HG03469 (cell line): ENCODE results near the gene MIXL1.
"Not testable (repeated sequence)": the region's sequence is repeated elsewhere in the genome, so short reads cannot be mapped to it uniquely, and the experiment has no call there.

Experiments
- ATAC-seq: cut with Tn5 transposase; IDR thresholded peaks from one replicate; pipeline ENCODE4 v1.9.1; 2021; ENCODE audit warnings: mild to moderate bottlenecking, moderate library complexity, moderate number of reproducible peaks; ENCODE audit not compliant: unreplicated experiment

Gene MIXL1

GRCh38 chr1:226223157-226223785 lies at the start of gene MIXL1:
TSS of gene MIXL1 (plus strand) at chr1:226223664. CDS start at chr1:226223682, 18 bp downstream.
- peak; percentile 13 for ATAC-seq

- no peak for ATAC-seq
Measured at GRCh38 chr1:226176870-226177269, 46.6 kb upstream of the MIXL1 start.

GRCh38 chr1:226181996-226182714 lies 41.3 kb upstream of the MIXL1 start:
- ATAC-seq, result no peak

- no peak for ATAC-seq
Measured at GRCh38 chr1:226185141-226186036, 38.1 kb upstream of the MIXL1 start.

GRCh38 chr1:226186124-226187018 lies 37.1 kb upstream of the MIXL1 start, which contains the start of gene ACBD3:
TSS of gene ACBD3 (minus strand) at chr1:226186741. CDS start at chr1:226186675, 66 bp downstream.
- peak; percentile 75 for ATAC-seq

GRCh38 chr1:226187019-226187322 lies 36.5 kb upstream of the MIXL1 start:
- no peak for ATAC-seq

GRCh38 chr1:226187380-226187779 lies 36.1 kb upstream of the MIXL1 start:
- ATAC-seq, result no peak

- no peak for ATAC-seq
Measured at GRCh38 chr1:226195144-226195543, 28.3 kb upstream of the MIXL1 start.

GRCh38 chr1:226199971-226200370 lies 23.5 kb upstream of the MIXL1 start:
- no peak for ATAC-seq

GRCh38 chr1:226201029-226201593 lies 22.4 kb upstream of the MIXL1 start:
- no peak for ATAC-seq

- ATAC-seq, result no peak
Measured at GRCh38 chr1:226202246-226202645, 21.2 kb upstream of the MIXL1 start.

- ATAC-seq, result not testable (repeated sequence)
Measured at GRCh38 chr1:226202666-226203065, 20.8 kb upstream of the MIXL1 start.

- ATAC-seq, result no peak
Measured at GRCh38 chr1:226203240-226203639, 20.2 kb upstream of the MIXL1 start.

- ATAC-seq, result no peak
Measured at GRCh38 chr1:226203655-226204054, 19.8 kb upstream of the MIXL1 start.

- ATAC-seq, result no peak
Measured at GRCh38 chr1:226204198-226204597, 19.3 kb upstream of the MIXL1 start.

GRCh38 chr1:226207048-226207447 lies 16.4 kb upstream of the MIXL1 start:
- no peak for ATAC-seq

- ATAC-seq, result no peak
Measured at GRCh38 chr1:226209307-226210059, 14.0 kb upstream of the MIXL1 start.

- no peak for ATAC-seq
Measured at GRCh38 chr1:226210571-226211176, 12.8 kb upstream of the MIXL1 start.

GRCh38 chr1:226211181-226211821 lies 12.2 kb upstream of the MIXL1 start:
- ATAC-seq, result no peak
